HG03097 (cell line): ENCODE measurements around the gene TMEM242.
"Not testable (repeated sequence)": the region's sequence is repeated elsewhere in the genome, so short reads cannot be mapped to it uniquely, and the experiment has no call there.

Source experiments
- ATAC-seq: cut with Tn5 transposase; IDR thresholded peaks from one replicate; pipeline ENCODE4 v1.9.1; 2021; ENCODE audit not compliant: unreplicated experiment, low FRiP score

The TMEM242 gene

GRCh38 chr6:157325069-157325805 is 1.9 kb upstream of the TMEM242 start:
- no peak for ATAC-seq

GRCh38 chr6:157323966-157324300 is 614 bp upstream of the TMEM242 start:
- ATAC-seq: no peak

GRCh38 chr6:157322792-157323254 is 496 bp downstream of the TMEM242 start:
- no peak for ATAC-seq

- ATAC-seq: no peak
Observed at GRCh38 chr6:157316871-157317814, 6.2 kb downstream of the TMEM242 start.

- peak; percentile 62 for ATAC-seq
Observed at GRCh38 chr6:157314705-157315321, 8.5 kb downstream of the TMEM242 start.

GRCh38 chr6:157313531-157314467 is 9.5 kb downstream of the TMEM242 start:
- no peak for ATAC-seq

GRCh38 chr6:157312757-157313156 is 10.6 kb downstream of the TMEM242 start:
- no peak for ATAC-seq

- ATAC-seq: not testable (repeated sequence)
Observed at GRCh38 chr6:157310693-157311092, 12.6 kb downstream of the TMEM242 start.

GRCh38 chr6:157307661-157308060 is 15.7 kb downstream of the TMEM242 start:
- ATAC-seq: no peak

- ATAC-seq: no peak
Observed at GRCh38 chr6:157305670-157306653, 17.4 kb downstream of the TMEM242 start.

GRCh38 chr6:157304899-157305663 is 18.2 kb downstream of the TMEM242 start:
- no peak for ATAC-seq

GRCh38 chr6:157302736-157303135 is 20.6 kb downstream of the TMEM242 start:
- ATAC-seq: no peak

- ATAC-seq: no peak
Observed at GRCh38 chr6:157300436-157300835, 22.9 kb downstream of the TMEM242 start.

GRCh38 chr6:157300006-157300405 is 23.3 kb downstream of the TMEM242 start:
- ATAC-seq: no peak

GRCh38 chr6:157298216-157298724 is 25.0 kb downstream of the TMEM242 start:
- no peak for ATAC-seq

GRCh38 chr6:157294654-157295053 is 28.7 kb downstream of the TMEM242 start:
- no peak for ATAC-seq

- no peak for ATAC-seq
Observed at GRCh38 chr6:157293780-157294179, 29.5 kb downstream of the TMEM242 start.

- no peak for ATAC-seq
Observed at GRCh38 chr6:157292202-157292601, 31.1 kb downstream of the TMEM242 start.
